Peyer's patch (tissue), 4 donors: ENCODE results near the gene CHSY1.

ENCODE experiments used
- POLR2A ChIP-seq, 2 donors: fragments of 450-650 bp; IDR thresholded peaks; one replicate each; pipeline ENCODE4 v1.5.1; 2017; ENCODE audit warnings: antibody characterized with exemption in 2 of 2, mild to moderate bottlenecking in 2 of 2, moderate library complexity in 2 of 2
- TF ChIP-seq, protein P1 (sequence below), 6 experiments: fragments of 450-650 bp in 4 of 6; fragments of 200-600 bp in 2 of 6; sonication (generic) in 1 of 6; IDR thresholded peaks; one replicate each; pipeline ENCODE4 v1.5.1; 2017 to 2019; ENCODE audit warnings: antibody characterized with exemption in 6 of 6, mild to moderate bottlenecking in 3 of 6, moderate library complexity in 1 of 6

- TF ChIP-seq, protein P1, sequence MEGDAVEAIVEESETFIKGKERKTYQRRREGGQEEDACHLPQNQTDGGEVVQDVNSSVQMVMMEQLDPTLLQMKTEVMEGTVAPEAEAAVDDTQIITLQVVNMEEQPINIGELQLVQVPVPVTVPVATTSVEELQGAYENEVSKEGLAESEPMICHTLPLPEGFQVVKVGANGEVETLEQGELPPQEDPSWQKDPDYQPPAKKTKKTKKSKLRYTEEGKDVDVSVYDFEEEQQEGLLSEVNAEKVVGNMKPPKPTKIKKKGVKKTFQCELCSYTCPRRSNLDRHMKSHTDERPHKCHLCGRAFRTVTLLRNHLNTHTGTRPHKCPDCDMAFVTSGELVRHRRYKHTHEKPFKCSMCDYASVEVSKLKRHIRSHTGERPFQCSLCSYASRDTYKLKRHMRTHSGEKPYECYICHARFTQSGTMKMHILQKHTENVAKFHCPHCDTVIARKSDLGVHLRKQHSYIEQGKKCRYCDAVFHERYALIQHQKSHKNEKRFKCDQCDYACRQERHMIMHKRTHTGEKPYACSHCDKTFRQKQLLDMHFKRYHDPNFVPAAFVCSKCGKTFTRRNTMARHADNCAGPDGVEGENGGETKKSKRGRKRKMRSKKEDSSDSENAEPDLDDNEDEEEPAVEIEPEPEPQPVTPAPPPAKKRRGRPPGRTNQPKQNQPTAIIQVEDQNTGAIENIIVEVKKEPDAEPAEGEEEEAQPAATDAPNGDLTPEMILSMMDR (IDR thresholded peaks at IDR 0.05) = no peak
- TF ChIP-seq POLR2A (IDR thresholded peaks at IDR 0.05) = no peak
Observed at GRCh38 chr15:101198031-101198575, 53.7 kb downstream of the CHSY1 start.
